T-helper 17 cell (primary cell): ENCODE results near the gene SETBP1. TPM values are rescaled to one million over a fixed set of nuclear protein-coding genes. Genes with fewer than 3 reads are reported as not detected.

Source experiments
- ATAC-seq: fragments of 150-1000 bp; cut with Tn5 transposase; 2 replicates; pipeline ENCODE4 v1.10.0; 2021; ENCODE audit warnings: mild to moderate bottlenecking, moderate library complexity
- DNase-seq, 3 donors: peaks; one replicate each; pipeline versions ENCODE4 v3.0.0 to v3.0.0-alpha.2; 2020 to 2021
- H3K9me3 ChIP-seq: one replicate; pipeline ENCODE4 v1.7.0; 2013; ENCODE audit warnings: low read length, mild to moderate bottlenecking; ENCODE audit not compliant: control insufficient read depth, poor library complexity, severe bottlenecking
- H3K27ac Mint-ChIP-seq: one replicate; pipeline ENCODE4 v1.8.0; 2022; ENCODE audit warnings: mild to moderate bottlenecking, moderate library complexity, mixed read lengths
- H3K27me3 Mint-ChIP-seq: one replicate; pipeline ENCODE4 v1.8.0; 2022; ENCODE audit warnings: mixed read lengths
- H3K36me3 Mint-ChIP-seq: one replicate; pipeline ENCODE4 v1.8.0; 2022; ENCODE audit warnings: low read depth, mixed read lengths
- H3K4me1 Mint-ChIP-seq: one replicate; pipeline ENCODE4 v1.8.0; 2022; ENCODE audit warnings: mild to moderate bottlenecking, mixed read lengths
- H3K4me3 Mint-ChIP-seq: one replicate; pipeline ENCODE4 v1.8.0; 2022; ENCODE audit warnings: mild to moderate bottlenecking, moderate library complexity, mixed read lengths
- total RNA-seq, 4 donors: library from RNA in 2 of 4; stranded (reverse) in 2 of 4; gene quantifications; one replicate each; pipeline ENCODE4 v1.2.3 and lab custom pipeline; 2022 to 2026

Gene SETBP1
- total RNA-seq, 2 donors from 2014 or later = 0.83 to 3.6 TPM

GRCh38 chr18:44853430-44853829 lies 172.7 kb downstream of the SETBP1 start:
- no peak for DNase-seq
- no peak for ATAC-seq
- peaks cover 5% of the 10 kb centered on the region for H3K27me3 Mint-ChIP-seq
- H3K36me3 Mint-ChIP-seq = no peaks in the 10 kb centered on the region
- H3K27ac Mint-ChIP-seq = no peak overlapping the region
- H3K4me3 Mint-ChIP-seq = no peak overlapping the region
- no peaks in the 10 kb centered on the region for H3K9me3 ChIP-seq
- no peaks in the 10 kb centered on the region for H3K4me1 Mint-ChIP-seq

DNA sequence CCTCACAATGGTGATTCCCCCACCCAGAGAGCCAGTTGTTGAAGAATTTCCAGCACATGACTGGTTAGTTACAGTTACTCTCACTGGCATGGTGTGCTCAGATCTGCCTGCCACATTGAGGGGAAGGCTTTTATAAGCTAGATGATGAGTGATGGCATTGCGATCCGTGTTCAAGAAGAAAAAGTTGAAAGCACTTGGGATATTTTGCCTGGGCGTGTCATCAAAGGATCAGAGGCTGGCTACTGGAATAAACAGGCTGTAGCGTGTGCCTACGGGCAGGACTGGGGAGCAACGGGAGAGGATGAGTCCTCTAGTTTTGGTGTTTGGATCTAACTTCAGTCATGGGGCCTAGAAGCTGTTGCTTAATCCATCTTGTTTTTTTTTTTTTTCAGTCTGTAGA lies 175.0 kb downstream of the SETBP1 start:
- Mint-ChIP-seq H3K36me3 (no peaks in the 10 kb centered on the region), H3K27me3 (peaks cover 14% of the 10 kb centered on the region), H3K4me1 (no peaks in the 10 kb centered on the region), H3K27ac (no peak overlapping the region), H3K4me3 (no peak overlapping the region)
- DNase-seq (no peak), ATAC-seq (no peak)
- no peaks in the 10 kb centered on the region for H3K9me3 ChIP-seq

- Mint-ChIP-seq H3K27ac (no peak overlapping the region), H3K27me3 (peaks cover 14% of the 10 kb centered on the region), H3K4me3 (no peak overlapping the region), H3K4me1 (no peaks in the 10 kb centered on the region), H3K36me3 (no peaks in the 10 kb centered on the region)
- H3K9me3 ChIP-seq = no peaks in the 10 kb centered on the region
- no peak for DNase-seq
- no peak for ATAC-seq
Measured at GRCh38 chr18:44856157-44856556, 175.5 kb downstream of the SETBP1 start.

GRCh38 chr18:44857081-44857480 lies 176.4 kb downstream of the SETBP1 start:
- no peak for ATAC-seq
- Mint-ChIP-seq H3K36me3 (no peaks in the 10 kb centered on the region), H3K27me3 (peaks cover 18% of the 10 kb centered on the region), H3K4me3 (no peak overlapping the region), H3K4me1 (no peaks in the 10 kb centered on the region), H3K27ac (no peak overlapping the region)
- no peaks in the 10 kb centered on the region for H3K9me3 ChIP-seq
- no peak for DNase-seq

DNA sequence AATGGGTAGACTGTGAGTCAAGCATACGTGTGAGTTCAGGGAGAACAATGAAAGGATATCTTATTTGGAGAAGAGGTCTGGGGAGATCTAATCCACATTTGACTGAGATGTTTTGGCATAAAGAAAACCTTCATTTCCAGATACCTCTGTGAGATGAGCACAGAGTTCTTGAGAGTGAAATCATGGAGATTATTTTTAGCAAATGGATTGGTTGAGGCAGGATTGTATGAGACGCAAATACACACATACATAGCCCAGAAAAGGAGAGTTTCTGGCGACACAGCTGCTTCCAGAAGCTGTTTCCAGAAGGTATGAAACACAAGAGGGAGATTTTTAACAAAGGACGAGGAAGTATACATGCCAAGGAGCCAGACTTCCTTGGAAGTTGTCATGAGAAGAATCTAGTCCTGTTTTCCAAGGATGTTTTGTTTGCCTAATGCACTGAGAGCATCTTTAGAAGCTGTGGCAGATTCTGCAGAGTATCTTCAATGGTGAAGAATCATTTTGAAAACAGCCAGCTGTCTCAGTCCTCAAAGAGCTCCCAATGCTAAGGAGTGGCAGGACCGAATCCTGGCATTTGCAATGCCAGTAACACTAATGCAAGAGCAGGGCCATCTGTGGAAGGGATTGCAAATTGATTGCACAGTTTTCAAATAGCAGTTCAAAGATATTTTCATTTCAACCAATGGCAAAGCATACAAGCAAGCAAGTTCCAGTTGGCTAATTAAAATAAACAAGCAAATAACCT lies 177.2 kb downstream of the SETBP1 start:
- Mint-ChIP-seq H3K27me3 (peaks cover 20% of the 10 kb centered on the region), H3K4me3 (no peak overlapping the region), H3K27ac (no peak overlapping the region), H3K4me1 (no peaks in the 10 kb centered on the region), H3K36me3 (no peaks in the 10 kb centered on the region)
- ATAC-seq = no peak
- no peaks in the 10 kb centered on the region for H3K9me3 ChIP-seq
- no peak for DNase-seq

- Mint-ChIP-seq H3K27me3 (peaks cover 27% of the 10 kb centered on the region), H3K27ac (no peak overlapping the region), H3K4me1 (no peaks in the 10 kb centered on the region), H3K36me3 (no peaks in the 10 kb centered on the region), H3K4me3 (no peak overlapping the region)
- no peaks in the 10 kb centered on the region for H3K9me3 ChIP-seq
- ATAC-seq (no peak), DNase-seq (no peak)
Measured at GRCh38 chr18:44859263-44859662, 178.6 kb downstream of the SETBP1 start.

GRCh38 chr18:44859751-44860439 lies 179.2 kb downstream of the SETBP1 start:
- Mint-ChIP-seq H3K4me1 (no peaks in the 10 kb centered on the region), H3K27me3 (peaks cover 28% of the 10 kb centered on the region), H3K4me3 (no peak overlapping the region), H3K27ac (no peak overlapping the region), H3K36me3 (no peaks in the 10 kb centered on the region)
- DNase-seq (no peak), ATAC-seq (no peak)
- H3K9me3 ChIP-seq = no peaks in the 10 kb centered on the region

DNA sequence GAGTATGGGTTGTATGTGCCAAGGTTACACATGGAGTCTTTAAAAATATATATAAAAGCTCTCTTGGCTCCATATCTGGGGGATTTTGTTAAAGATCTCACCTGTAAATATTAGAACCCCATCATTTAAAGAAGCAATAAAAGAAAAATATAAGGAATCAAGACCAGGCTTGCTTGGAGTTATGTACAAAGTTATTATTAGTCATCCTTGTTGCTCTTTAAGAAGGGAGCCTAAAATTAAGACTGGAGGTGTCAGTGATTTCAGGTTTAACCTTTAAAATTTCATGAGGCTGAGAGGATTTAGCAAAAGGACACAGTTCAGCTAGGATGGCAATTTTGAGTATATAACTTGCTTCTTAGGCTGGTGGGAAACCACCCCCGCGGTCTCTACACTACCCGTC lies 181.4 kb downstream of the SETBP1 start:
- DNase-seq (no peak), ATAC-seq (no peak)
- Mint-ChIP-seq H3K27me3 (peaks cover 34% of the 10 kb centered on the region), H3K36me3 (no peaks in the 10 kb centered on the region), H3K4me1 (no peaks in the 10 kb centered on the region), H3K27ac (no peak overlapping the region), H3K4me3 (no peak overlapping the region)
- no peaks in the 10 kb centered on the region for H3K9me3 ChIP-seq

GRCh38 chr18:44866103-44866502 lies 185.4 kb downstream of the SETBP1 start:
- no peak overlapping the region for H3K27ac Mint-ChIP-seq

DNA sequence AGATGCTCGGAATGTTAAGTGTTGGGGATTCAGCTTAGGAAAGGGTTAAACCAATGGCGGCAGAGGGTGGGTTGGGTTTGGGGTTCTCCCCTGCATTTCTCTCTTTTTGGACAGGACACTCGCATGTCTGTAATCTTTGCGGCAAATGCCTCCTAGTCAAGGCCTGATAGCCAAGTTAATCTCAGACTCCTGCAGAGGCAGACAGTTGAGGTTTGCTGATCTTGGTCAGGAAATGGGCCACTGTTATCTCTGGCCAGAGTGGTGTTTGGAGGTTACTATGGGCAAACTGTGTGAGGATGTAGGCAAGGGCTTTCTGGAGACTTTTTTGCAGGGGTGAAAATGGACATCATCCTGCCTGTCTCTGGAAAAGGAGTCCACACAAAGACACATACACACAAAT lies 188.8 kb downstream of the SETBP1 start:
- H3K4me3 Mint-ChIP-seq = no peak overlapping the region
- H3K4me1 Mint-ChIP-seq = peaks cover 2% of the 10 kb centered on the region
- peaks cover 2% of the 10 kb centered on the region for H3K36me3 Mint-ChIP-seq
- no peak overlapping the region for H3K27ac Mint-ChIP-seq
- ATAC-seq (no peak), DNase-seq (no peak)
- peaks cover 15% of the 10 kb centered on the region for H3K27me3 Mint-ChIP-seq
- no peaks in the 10 kb centered on the region for H3K9me3 ChIP-seq

More at GRCh38 chr18:44866103-44866502, 185.4 kb downstream of the SETBP1 start:
- DNase-seq (no peak), ATAC-seq (no peak)
- Mint-ChIP-seq H3K36me3 (peaks cover 2% of the 10 kb centered on the region), H3K27me3 (peaks cover 25% of the 10 kb centered on the region), H3K4me1 (no peaks in the 10 kb centered on the region), H3K4me3 (no peak overlapping the region)
- H3K9me3 ChIP-seq = no peaks in the 10 kb centered on the region

DNA sequence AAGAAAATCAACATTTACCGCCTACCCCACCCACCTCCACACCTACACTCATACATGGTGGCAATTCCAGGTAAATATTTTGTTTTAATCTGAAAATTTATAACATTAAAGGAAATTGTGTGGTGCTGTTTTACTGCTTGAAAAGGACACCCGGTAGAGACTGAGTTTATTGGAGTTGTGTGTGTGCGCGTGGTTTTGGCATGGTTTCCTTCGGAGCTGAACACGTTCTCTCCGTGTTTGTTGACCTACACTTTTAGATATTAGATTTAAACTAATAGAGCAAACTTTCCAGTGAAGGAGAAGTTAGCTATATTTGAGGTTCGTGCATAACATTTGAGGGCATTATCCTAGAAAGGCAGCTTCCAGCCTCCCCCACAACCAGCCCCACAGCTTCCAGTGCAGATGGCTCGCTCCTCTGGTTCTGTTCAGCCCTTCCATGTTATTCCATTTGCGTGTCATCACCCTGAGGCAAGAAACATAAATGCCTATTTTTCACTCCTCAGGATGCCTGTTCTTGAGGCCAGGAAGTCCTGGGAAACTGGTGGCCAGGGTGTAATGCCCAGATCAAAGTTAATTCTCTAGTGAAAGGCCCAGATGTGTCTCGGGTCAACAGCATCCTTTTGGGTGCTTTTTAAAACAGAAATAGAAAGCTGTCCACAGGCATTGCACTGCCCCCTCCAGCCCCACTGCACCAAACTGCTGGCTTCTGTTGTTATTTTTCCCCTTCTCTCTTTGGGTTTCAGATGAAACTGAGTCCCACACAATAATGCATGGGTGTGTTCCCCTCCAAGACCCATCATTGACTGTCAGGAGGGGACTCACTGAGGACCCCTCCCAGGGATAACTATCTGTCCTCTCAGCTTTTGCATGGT lies 190.2 kb downstream of the SETBP1 start:
- no peak overlapping the region for H3K27ac Mint-ChIP-seq
- ATAC-seq = no peak
- H3K27me3 Mint-ChIP-seq = peaks cover 19% of the 10 kb centered on the region

GRCh38 chr18:44871771-44872170 lies 191.1 kb downstream of the SETBP1 start:
- ATAC-seq (no peak), DNase-seq (no peak)
- H3K9me3 ChIP-seq = no peaks in the 10 kb centered on the region
- peaks cover 15% of the 10 kb centered on the region for H3K27me3 Mint-ChIP-seq
- H3K36me3 Mint-ChIP-seq = peaks cover 2% of the 10 kb centered on the region
- H3K4me1 Mint-ChIP-seq = peaks cover 2% of the 10 kb centered on the region
- H3K27ac Mint-ChIP-seq = no peak overlapping the region
- no peak overlapping the region for H3K4me3 Mint-ChIP-seq

More for the DNA sequence above, 190.2 kb downstream of the SETBP1 start:
- H3K9me3 ChIP-seq = no peaks in the 10 kb centered on the region
- Mint-ChIP-seq H3K4me1 (peaks cover 2% of the 10 kb centered on the region), H3K36me3 (peaks cover 2% of the 10 kb centered on the region), H3K4me3 (no peak overlapping the region)
- no peak for DNase-seq

DNA sequence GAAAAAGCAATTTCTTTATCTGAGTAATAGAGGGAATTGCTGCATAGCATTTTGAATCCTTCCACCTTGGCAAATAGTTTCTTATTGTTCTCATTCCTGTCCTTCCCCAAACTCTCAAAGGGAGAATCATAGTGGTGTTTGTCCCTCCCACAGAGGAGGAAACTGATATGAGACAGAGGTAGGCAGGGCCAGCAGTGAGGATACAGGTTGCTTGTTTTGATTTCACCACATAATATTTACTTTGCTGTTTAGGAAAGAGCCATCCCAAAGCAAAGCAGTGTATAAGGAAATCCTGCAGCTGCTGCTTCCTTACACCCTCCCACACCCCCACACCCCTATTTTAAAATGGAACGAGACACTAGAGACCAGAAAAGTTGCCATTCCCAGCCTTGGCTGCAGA lies 195.3 kb downstream of the SETBP1 start:
- DNase-seq = no peak
- Mint-ChIP-seq H3K4me3 (no peak overlapping the region), H3K27ac (no peak overlapping the region), H3K27me3 (peaks cover 25% of the 10 kb centered on the region), H3K36me3 (no peaks in the 10 kb centered on the region), H3K4me1 (peaks cover 4% of the 10 kb centered on the region)
- no peaks in the 10 kb centered on the region for H3K9me3 ChIP-seq
- no peak for ATAC-seq
